Measurements from ENCODE around the gene ZDHHC24.
A peak's percentile ranks its signal among the peaks of the same experiment; 100 is the strongest.

ZDHHC24 gene

GRCh38 chr11:66491315-66491935, 54.4 kb downstream of the ZDHHC24 start:
- H3K27ac Mint-ChIP-seq, result no peak overlapping the region
- H3K36me3 Mint-ChIP-seq (ENCODE audit: low read depth), result peaks cover 100% of the 10 kb centered on the region
- no peaks in the 10 kb centered on the region for H3K4me1 Mint-ChIP-seq (ENCODE audit: low read depth)
- no peak overlapping the region for H3K4me3 Mint-ChIP-seq
- no peaks in the 10 kb centered on the region for H3K27me3 Mint-ChIP-seq
- no peaks in the 10 kb centered on the region for H3K9me3 Mint-ChIP-seq
- intact Hi-C loops (cut with micrococcal nuclease), result no loop called here

GRCh38 chr11:66489636-66490035, 56.2 kb downstream of the ZDHHC24 start:
- no peaks in the 10 kb centered on the region for H3K9me3 Mint-ChIP-seq
- H3K27ac Mint-ChIP-seq, result no peak overlapping the region
- no peak overlapping the region for H3K4me3 Mint-ChIP-seq
- peaks cover 100% of the 10 kb centered on the region for H3K36me3 Mint-ChIP-seq (ENCODE audit: low read depth)
- H3K4me1 Mint-ChIP-seq (ENCODE audit: low read depth), result peaks cover 4% of the 10 kb centered on the region
- no peaks in the 10 kb centered on the region for H3K27me3 Mint-ChIP-seq
- intact Hi-C loops (cut with micrococcal nuclease), result no loop called here

GRCh38 chr11:66488957-66489356, 56.9 kb downstream of the ZDHHC24 start:
- no peaks in the 10 kb centered on the region for H3K9me3 Mint-ChIP-seq
- peaks cover 5% of the 10 kb centered on the region for H3K4me1 Mint-ChIP-seq (ENCODE audit: low read depth)
- peaks cover 94% of the 10 kb centered on the region for H3K36me3 Mint-ChIP-seq (ENCODE audit: low read depth)
- no peak overlapping the region for H3K4me3 Mint-ChIP-seq
- H3K27ac Mint-ChIP-seq, result no peak overlapping the region
- intact Hi-C loops (cut with micrococcal nuclease), result no loop called here
- no peaks in the 10 kb centered on the region for H3K27me3 Mint-ChIP-seq

- H3K27ac Mint-ChIP-seq, result no peak overlapping the region
- H3K4me1 Mint-ChIP-seq (ENCODE audit: low read depth), result peaks cover 16% of the 10 kb centered on the region
- no peak overlapping the region for H3K4me3 Mint-ChIP-seq
- no peaks in the 10 kb centered on the region for H3K27me3 Mint-ChIP-seq
- H3K9me3 Mint-ChIP-seq, result no peaks in the 10 kb centered on the region
- intact Hi-C loops (cut with micrococcal nuclease), result no loop called here
- peaks cover 71% of the 10 kb centered on the region for H3K36me3 Mint-ChIP-seq (ENCODE audit: low read depth)
Measured at GRCh38 chr11:66484806-66485380, 61.0 kb downstream of the ZDHHC24 start.

GRCh38 chr11:66480117-66480938, 65.5 kb downstream of the ZDHHC24 start, which contains the start of gene DPP3:
Gene DPP3, plus strand, starts transcription at chr11:66480434. Its CDS starts 1,767 bp downstream, at chr11:66482201.
- no peaks in the 10 kb centered on the region for H3K27me3 Mint-ChIP-seq
- H3K36me3 Mint-ChIP-seq (ENCODE audit: low read depth), result peaks cover 57% of the 10 kb centered on the region
- H3K4me1 Mint-ChIP-seq (ENCODE audit: low read depth), result peaks cover 46% of the 10 kb centered on the region
- H3K9me3 Mint-ChIP-seq, result no peaks in the 10 kb centered on the region
- intact Hi-C loops (cut with micrococcal nuclease), result loop anchor here (1.0 kb wide), 2 partner anchors 14 to 41 kb away; partner anchors contain the start of gene PELI3
- H3K4me3 Mint-ChIP-seq, result peak within 1 kb of the TSS; percentile 86
- H3K27ac Mint-ChIP-seq, result peak within 1 kb of the TSS; percentile 93

- H3K27me3 Mint-ChIP-seq, result no peaks in the 10 kb centered on the region
- H3K4me3 Mint-ChIP-seq, result peak overlapping the region; percentile 86
- peaks cover 58% of the 10 kb centered on the region for H3K36me3 Mint-ChIP-seq (ENCODE audit: low read depth)
- intact Hi-C loops (cut with micrococcal nuclease), result loop anchor here (1.0 to 2.0 kb wide), 3 partner anchors 13 to 71 kb away; partner anchors contain the start of gene PELI3
- H3K4me1 Mint-ChIP-seq (ENCODE audit: low read depth), result peaks cover 41% of the 10 kb centered on the region
- no peaks in the 10 kb centered on the region for H3K9me3 Mint-ChIP-seq
- peak overlapping the region; percentile 93 for H3K27ac Mint-ChIP-seq
Measured at GRCh38 chr11:66479394-66480116, 66.3 kb downstream of the ZDHHC24 start.

GRCh38 chr11:66478729-66479393, 67.0 kb downstream of the ZDHHC24 start:
- H3K4me3 Mint-ChIP-seq, result peak overlapping the region; percentile 86

GRCh38 chr11:66477263-66478201, 68.3 kb downstream of the ZDHHC24 start:
- no peak overlapping the region for H3K4me3 Mint-ChIP-seq
- intact Hi-C loops (cut with micrococcal nuclease), result loop anchor here (2.0 kb wide), 1 partner anchor 69 kb away; no protein-coding TSS in a partner anchor
- peaks cover 70% of the 10 kb centered on the region for H3K36me3 Mint-ChIP-seq (ENCODE audit: low read depth)

More at GRCh38 chr11:66478729-66479393, 67.0 kb downstream of the ZDHHC24 start:
- Mint-ChIP-seq H3K4me1 (ENCODE audit: low read depth) (peaks cover 40% of the 10 kb centered on the region), H3K9me3 (no peaks in the 10 kb centered on the region), H3K27me3 (no peaks in the 10 kb centered on the region), H3K27ac (peak overlapping the region; percentile 93), H3K36me3 (ENCODE audit: low read depth) (peaks cover 65% of the 10 kb centered on the region)
- intact Hi-C loops (cut with micrococcal nuclease), result loop anchor here (2.0 kb wide), 1 partner anchor 70 kb away; no protein-coding TSS in a partner anchor

GRCh38 chr11:66476841-66477251, 69.0 kb downstream of the ZDHHC24 start:
- Mint-ChIP-seq H3K36me3 (ENCODE audit: low read depth) (peaks cover 71% of the 10 kb centered on the region), H3K4me3 (no peak overlapping the region), H3K4me1 (ENCODE audit: low read depth) (peaks cover 40% of the 10 kb centered on the region), H3K27me3 (no peaks in the 10 kb centered on the region), H3K27ac (no peak overlapping the region), H3K9me3 (no peaks in the 10 kb centered on the region)
- intact Hi-C loops (cut with micrococcal nuclease), result no loop called here

More at GRCh38 chr11:66477263-66478201, 68.3 kb downstream of the ZDHHC24 start:
- Mint-ChIP-seq H3K27me3 (no peaks in the 10 kb centered on the region), H3K9me3 (no peaks in the 10 kb centered on the region), H3K27ac (no peak overlapping the region), H3K4me1 (ENCODE audit: low read depth) (peaks cover 40% of the 10 kb centered on the region)

GRCh38 chr11:66476173-66476840, 69.5 kb downstream of the ZDHHC24 start:
- Mint-ChIP-seq H3K27ac (no peak overlapping the region), H3K27me3 (no peaks in the 10 kb centered on the region), H3K36me3 (ENCODE audit: low read depth) (peaks cover 74% of the 10 kb centered on the region), H3K4me3 (no peak overlapping the region), H3K9me3 (no peaks in the 10 kb centered on the region), H3K4me1 (ENCODE audit: low read depth) (peaks cover 38% of the 10 kb centered on the region)
- intact Hi-C loops (cut with micrococcal nuclease), result no loop called here

- Mint-ChIP-seq H3K27me3 (no peaks in the 10 kb centered on the region), H3K36me3 (ENCODE audit: low read depth) (peaks cover 79% of the 10 kb centered on the region), H3K4me1 (ENCODE audit: low read depth) (peaks cover 31% of the 10 kb centered on the region), H3K27ac (no peak overlapping the region), H3K9me3 (no peaks in the 10 kb centered on the region), H3K4me3 (no peak overlapping the region)
- intact Hi-C loops (cut with micrococcal nuclease), result no loop called here
Measured at GRCh38 chr11:66475349-66476172, 70.3 kb downstream of the ZDHHC24 start.
